HCEC 1CT (cell line): Measurements from ENCODE around the gene SLC35D1.
"Not testable (repeated sequence)": the region's sequence is repeated elsewhere in the genome, so short reads cannot be mapped to it uniquely, and the experiment has no call there.

Experiments
- DNase-seq: peaks from one replicate; pipeline ENCODE4 v3.0.0-alpha.2; 2017

SLC35D1 gene

DNA sequence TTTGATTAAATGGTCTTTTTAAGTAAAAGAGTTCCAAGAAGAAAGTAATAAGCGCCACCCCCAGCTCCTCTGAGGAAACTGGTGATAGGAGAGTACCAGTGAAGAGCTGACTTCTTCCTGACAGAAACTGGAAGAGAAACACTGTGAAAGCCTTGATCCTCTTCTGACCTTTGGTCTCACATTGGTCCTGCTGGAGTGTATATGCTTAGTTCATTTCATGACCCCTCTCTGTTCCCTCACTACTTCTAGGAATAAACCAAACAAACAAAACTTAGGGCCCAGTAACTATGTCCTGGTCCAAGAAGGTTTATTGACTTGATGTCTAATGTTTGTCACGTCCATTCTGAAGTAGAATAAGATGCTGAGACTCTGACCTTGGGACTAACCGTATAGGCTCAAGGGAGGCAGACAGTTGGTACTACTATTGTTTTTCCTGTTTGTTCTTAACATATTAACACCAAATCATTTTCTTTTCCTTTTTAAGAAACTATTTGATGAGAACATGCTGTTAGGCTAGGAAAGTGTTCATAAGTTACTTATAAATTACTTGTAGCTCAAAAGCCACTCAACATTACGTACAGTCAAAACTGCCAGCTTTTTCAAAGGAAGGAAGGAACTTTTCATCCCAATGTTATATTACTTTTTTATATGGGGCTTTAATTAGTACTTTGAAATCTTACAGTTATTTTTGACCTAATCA lies 71.2 kb downstream of the SLC35D1 start:
- no peak for DNase-seq

DNA sequence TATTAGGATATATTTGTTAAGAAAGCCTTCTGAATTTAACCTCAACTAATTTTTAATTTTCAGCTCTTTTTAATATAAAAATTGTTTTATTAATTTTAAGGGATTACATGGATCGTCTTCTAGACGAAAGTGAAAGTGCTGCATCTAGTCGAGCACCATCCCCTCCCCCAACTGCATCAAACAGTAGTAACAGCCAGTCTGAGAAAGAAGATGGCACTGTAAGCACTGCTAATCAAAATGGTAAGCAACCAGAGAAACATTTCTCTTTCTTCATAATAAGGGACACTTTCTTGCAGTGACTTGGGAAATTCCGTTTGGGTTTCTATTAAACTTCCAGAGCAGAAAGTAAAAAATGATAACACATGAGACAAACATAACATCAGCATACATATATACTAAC lies 72.3 kb downstream of the SLC35D1 start:
- peak; percentile 43 for DNase-seq

DNA sequence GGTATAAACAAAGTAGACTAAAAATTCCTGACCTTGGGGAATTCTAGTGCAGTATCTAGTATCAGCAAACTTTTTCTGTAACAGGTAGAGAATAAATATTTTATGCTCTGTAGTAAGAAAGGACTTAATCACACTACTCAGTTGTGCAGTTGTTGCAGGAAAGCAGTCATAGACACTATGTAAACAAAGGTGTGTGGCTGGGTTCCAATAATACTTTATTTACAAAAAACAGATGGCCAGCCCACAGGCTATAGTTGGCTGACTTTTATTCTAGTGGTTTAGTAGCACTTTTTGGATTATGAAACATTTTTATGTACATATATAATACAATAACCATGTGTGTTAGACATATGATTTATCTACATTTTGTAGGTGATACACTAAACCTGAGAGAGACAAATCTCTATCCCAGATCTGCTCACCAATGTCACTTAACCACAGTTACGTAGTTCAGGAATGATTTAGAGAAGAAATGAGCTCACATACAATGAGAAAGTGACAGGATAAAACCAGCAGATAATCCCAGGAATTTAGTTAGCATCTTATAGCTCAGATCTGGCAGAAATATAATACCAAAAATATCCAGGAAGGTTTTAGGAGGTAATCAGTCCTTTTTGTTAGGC lies 73.1 kb downstream of the SLC35D1 start:
- peak; percentile 49 for DNase-seq

DNA sequence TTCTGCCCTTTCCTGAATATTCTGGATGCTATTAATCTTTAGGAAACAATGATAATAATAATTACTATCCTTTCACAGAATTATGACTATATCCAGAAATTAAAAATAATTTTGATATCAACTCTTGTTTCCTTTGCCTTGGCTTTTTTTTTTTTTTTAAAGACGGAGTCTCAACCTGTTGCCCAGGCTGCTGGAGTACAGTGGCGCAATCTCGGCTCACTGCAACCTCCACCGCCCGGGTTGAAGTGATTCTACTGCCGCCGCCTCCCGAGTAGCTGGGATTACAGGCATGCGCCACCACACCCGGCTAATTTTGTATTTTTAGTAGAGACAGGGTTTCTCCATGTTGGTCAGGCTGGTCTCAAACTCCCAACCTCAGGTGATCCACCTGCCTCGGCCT lies 74.3 kb downstream of the SLC35D1 start:
- DNase-seq: not testable (repeated sequence)

DNA sequence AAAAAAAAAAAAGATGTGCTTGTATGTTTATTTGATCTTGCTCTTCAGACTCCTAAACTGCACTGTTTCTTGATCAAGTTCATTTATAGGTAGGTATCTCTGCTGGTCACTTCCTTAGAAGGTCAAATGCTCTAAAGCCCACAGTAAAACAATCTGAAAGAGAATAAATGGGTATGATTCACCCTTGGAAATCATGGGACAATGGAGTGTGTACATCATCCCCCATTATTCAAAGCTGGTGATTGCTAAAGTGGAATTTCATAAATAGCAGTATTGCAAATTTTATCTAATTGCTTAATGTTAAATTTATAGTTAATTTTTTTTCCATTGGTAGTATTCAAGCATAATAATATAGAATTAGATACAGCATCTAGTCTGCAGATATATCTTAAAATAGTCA lies 75.7 kb downstream of the SLC35D1 start:
- DNase-seq: no peak

DNA sequence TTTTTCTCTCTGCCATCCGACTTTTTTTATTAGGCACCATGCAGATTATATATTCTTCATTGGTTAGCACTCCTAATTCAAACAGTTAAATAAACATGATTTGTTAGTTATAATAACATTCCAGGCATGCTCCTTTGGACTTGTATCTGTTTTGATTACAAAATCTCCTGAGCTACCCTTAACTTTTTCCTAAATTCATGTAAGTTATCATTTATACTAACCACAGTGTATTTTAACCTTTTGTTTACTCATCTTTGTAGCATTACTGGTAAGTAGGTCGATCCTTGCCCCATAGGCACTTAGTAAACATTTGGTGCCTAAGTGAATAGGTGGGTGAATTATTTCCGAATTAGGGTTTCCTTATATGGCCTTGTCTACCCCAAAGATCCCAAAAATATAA lies 85.4 kb downstream of the SLC35D1 start:
- no peak for DNase-seq

DNA sequence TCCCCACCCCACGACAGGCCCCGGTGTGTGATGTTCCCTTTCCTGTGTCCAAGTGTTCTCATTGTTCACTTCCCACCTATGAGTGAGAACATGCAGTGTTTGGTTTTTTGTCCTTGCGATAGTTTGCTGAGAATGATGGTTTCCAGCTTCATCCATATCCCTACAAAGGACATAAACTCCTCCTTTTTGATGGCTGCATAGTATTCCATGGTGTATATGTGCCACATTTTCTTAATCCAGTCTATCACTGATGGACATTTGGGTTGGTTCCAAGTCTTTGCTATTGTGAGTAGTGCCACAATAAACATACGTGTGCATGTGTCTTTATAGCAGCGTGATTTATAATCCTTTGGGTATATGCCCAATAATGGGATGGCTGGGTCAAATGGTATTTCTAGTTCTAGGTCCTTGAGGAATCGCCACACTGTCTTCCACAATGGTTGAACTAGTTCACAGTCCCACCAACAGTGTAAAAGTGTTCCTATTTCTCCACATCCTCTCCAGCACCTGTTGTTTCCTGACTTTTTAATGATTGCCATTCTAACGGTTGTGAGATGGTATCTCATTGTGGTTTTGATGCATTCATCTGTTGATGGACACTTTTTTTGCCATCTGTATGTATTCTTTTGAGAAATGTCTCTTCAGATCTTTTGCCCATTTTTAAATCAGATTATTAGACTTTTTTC lies 87.6 kb downstream of the SLC35D1 start:
- DNase-seq: not testable (repeated sequence)

DNA sequence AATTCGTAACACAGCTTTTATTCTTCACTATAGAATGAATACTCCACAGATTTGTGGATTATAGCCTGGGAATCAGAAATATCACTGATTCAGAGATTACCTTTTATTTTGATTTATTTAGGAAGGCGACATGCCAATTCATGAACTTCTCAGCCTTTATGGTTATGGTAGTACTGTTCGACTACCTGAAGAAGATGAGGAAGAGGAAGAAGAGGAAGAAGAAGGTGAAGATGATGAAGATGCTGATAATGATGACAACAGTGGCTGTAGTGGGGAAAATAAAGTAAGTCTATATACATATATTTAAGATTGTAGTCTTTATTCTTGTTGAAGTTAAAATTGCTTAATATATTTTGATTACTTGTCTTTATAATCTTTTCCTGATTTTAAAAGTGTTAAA lies 96.0 kb downstream of the SLC35D1 start:
- no peak for DNase-seq

DNA sequence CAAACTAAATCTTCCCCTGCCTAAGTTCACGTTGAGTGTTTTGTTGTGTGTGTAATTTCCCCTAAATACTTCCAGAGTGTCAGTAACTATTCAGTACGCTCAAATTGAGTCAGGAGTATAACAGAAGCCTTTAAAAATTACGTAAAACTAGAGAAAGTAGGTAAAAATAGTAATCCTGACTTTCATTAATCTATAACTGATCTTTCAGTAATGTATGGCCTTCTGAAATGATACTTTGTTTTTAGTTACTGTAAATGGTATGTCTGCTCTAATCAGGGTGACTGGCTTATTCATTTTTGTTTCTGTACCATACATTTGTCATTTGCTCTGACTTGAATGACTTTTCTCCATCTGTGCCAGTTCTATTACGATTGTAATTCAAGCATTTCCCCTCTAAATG lies 99.7 kb downstream of the SLC35D1 start:
- DNase-seq: no peak

DNA sequence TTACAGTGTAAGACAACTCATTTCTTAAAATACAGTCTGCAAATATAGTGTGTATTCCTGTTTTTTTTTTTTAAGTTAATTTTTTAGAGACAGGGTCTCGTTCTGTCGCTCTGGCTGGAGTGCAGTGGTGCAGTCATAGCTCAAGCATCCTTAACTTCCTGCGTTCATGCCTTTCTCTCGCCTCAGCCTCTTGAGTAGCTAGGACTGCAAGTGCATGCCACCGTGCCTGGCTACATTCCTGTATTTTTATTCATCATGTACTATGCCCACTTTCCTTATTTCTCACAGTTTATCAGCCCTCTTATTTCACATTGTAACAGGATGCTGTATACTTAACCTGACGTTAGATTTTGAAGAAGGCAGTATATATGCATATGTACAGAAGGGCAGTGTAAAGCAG lies 102.4 kb downstream of the SLC35D1 start:
- peak; percentile 81 for DNase-seq
